ENCODE data around the gene TRPV4. TPM values are rescaled to one million over a fixed set of nuclear protein-coding genes. Genes with fewer than 3 reads are reported as not detected.

The TRPV4 gene
- polyA plus RNA-seq, 1 of the 3 experiments (the other 2 are of a cell fraction) = 5.2 TPM

- Histone ChIP-seq H3K4me3 (ENCODE audit: low read depth in 2 of 2, low read length in 1 of 2) (no peak overlapping the region), H3F3A (replicated peaks; ENCODE audit: insufficient read depth) (peaks cover 3% of the 10 kb centered on the region), H3K36me3 (replicated peaks in 1 of 2; ENCODE audit: control insufficient read depth in 1 of 2, insufficient read depth in 2 of 2, low read length in 1 of 2) (no peaks in the 10 kb centered on the region), H2AFZ (ENCODE audit: low read depth) (no peak overlapping the region), H3K9ac (no peak overlapping the region), H3K9me3 (no peaks in the 10 kb centered on the region), H3K4me2 (no peak overlapping the region), H3K9me2 (no peaks in the 10 kb centered on the region), H3K27ac (ENCODE audit: low read depth in 2 of 2, low read length in 1 of 2) (no peak overlapping the region), H4K20me1 (ENCODE audit: insufficient read depth) (no peaks in the 10 kb centered on the region), H3K27me3 (ENCODE audit: insufficient read depth) (no peaks in the 10 kb centered on the region), H3K4me1 (ENCODE audit: control insufficient read depth in 1 of 2, insufficient read depth in 2 of 2, low read depth in 1 of 2, low read length in 1 of 2) (no peaks in the 10 kb centered on the region), H3K79me2 (ENCODE audit: insufficient read depth) (no peaks in the 10 kb centered on the region)
- WGBS (ENCODE audit: low lambda C conversion rate) = 50% methylated on average over 1 of the region's 1 CpG
- TF ChIP-seq USF2 (IDR thresholded peaks at IDR 0.05; ENCODE audit: borderline replicate concordance, low read depth, low read length) = no peak
- TF ChIP-seq EP300 (IDR thresholded peaks at IDR 0.05; ENCODE audit: borderline replicate concordance in 1 of 2, low read depth in 1 of 2, low read length in 1 of 2) = no peak
- TF ChIP-seq EZH2phosphoT487 (IDR thresholded peaks at IDR 0.05; ENCODE audit: borderline replicate concordance, low read depth) = no peak
- no peak for TF ChIP-seq MXI1 (IDR thresholded peaks at IDR 0.05; ENCODE audit: low read depth, low read length)
- TF ChIP-seq MEF2A (IDR thresholded peaks at IDR 0.05; ENCODE audit: borderline replicate concordance, low read depth) = no peak
- no peak for TF ChIP-seq RXRA (IDR thresholded peaks at IDR 0.05; ENCODE audit: borderline replicate concordance, low read depth)
- TF ChIP-seq POLR2AphosphoS5 (IDR thresholded peaks at IDR 0.05; ENCODE audit: low read depth, low read length) = no peak
- TF ChIP-seq SMC3 (IDR thresholded peaks at IDR 0.05; ENCODE audit: low read depth, low read length) = no peak
- no peak for TF ChIP-seq TAF1 (IDR thresholded peaks at IDR 0.05; ENCODE audit: borderline replicate concordance, low read depth, low read length)
- TF ChIP-seq GABPA (IDR thresholded peaks at IDR 0.05; ENCODE audit: low read depth) = no peak
- TF ChIP-seq RFX5 (IDR thresholded peaks at IDR 0.05; ENCODE audit: low read length) = no peak
- POLR2A ChIA-PET = no interaction called here
- CTCF ChIA-PET = interaction anchor here (1.5 kb wide), 1 partner anchor 16 kb away, joined by 7 read pairs; no protein-coding TSS in a partner anchor
- no peak for DNase-seq
Measured at GRCh38 chr12:109789526-109790048, 43.6 kb downstream of the TRPV4 start.

- ChIA-PET POLR2A (no interaction called here), CTCF (interaction anchor here (1.1 kb wide), 1 partner anchor 65 kb away, joined by 3 read pairs; no protein-coding TSS in a partner anchor)
- no peak overlapping the region for H3K4me3 ChIP-seq (ENCODE audit: low read depth in 2 of 2, low read length in 1 of 2)
- H3K79me2 ChIP-seq (ENCODE audit: insufficient read depth) = no peaks in the 10 kb centered on the region
- H2AFZ ChIP-seq (ENCODE audit: low read depth) = no peak overlapping the region
- no peak overlapping the region for H3K4me2 ChIP-seq
- no peaks in the 10 kb centered on the region for H4K20me1 ChIP-seq (ENCODE audit: insufficient read depth)
- H3K27me3 ChIP-seq (ENCODE audit: insufficient read depth) = no peaks in the 10 kb centered on the region
- peaks cover 0 to 3% of the 10 kb centered on the region in 2 experiments; a peak in 1 of 4 replicates for H3K4me1 ChIP-seq (ENCODE audit: control insufficient read depth in 1 of 2, insufficient read depth in 2 of 2, low read depth in 1 of 2, low read length in 1 of 2)
- no peak for DNase-seq
- no peaks in the 10 kb centered on the region for H3K36me3 ChIP-seq (replicated peaks in 1 of 2; ENCODE audit: control insufficient read depth in 1 of 2, insufficient read depth in 2 of 2, low read length in 1 of 2)
- no peaks in the 10 kb centered on the region for H3K9me3 ChIP-seq
- H3K27ac ChIP-seq (ENCODE audit: low read depth in 2 of 2, low read length in 1 of 2) = no peak overlapping the region
- H3K9me2 ChIP-seq = no peaks in the 10 kb centered on the region
- no peak overlapping the region for H3K9ac ChIP-seq
- WGBS (ENCODE audit: low lambda C conversion rate) = 84% methylated on average over 9 of the region's 9 CpGs
- no peaks in the 10 kb centered on the region for H3F3A ChIP-seq (replicated peaks; ENCODE audit: insufficient read depth)
- no peak for TF ChIP-seq ELF1 (IDR thresholded peaks at IDR 0.05)
- no peak for TF ChIP-seq RFX5 (IDR thresholded peaks at IDR 0.05; ENCODE audit: low read length)
- TF ChIP-seq FOXJ3 (CRISPR knock-in tag; IDR thresholded peaks at IDR 0.05) = no peak
- TF ChIP-seq USF1 (IDR thresholded peaks at IDR 0.05; ENCODE audit: borderline replicate concordance, low read depth) = no peak
- TF ChIP-seq SIN3A (IDR thresholded peaks at IDR 0.05; ENCODE audit: borderline replicate concordance, low read depth, low read length) = no peak
- no peak for TF ChIP-seq TEAD4 (IDR thresholded peaks at IDR 0.05; ENCODE audit: borderline replicate concordance, insufficient read depth)
- TF ChIP-seq NRF1 (IDR thresholded peaks at IDR 0.05; ENCODE audit: low read depth, low read length) = no peak
- TF ChIP-seq RXRA (IDR thresholded peaks at IDR 0.05; ENCODE audit: borderline replicate concordance, low read depth) = no peak
- no peak for TF ChIP-seq ZBTB33 (IDR thresholded peaks at IDR 0.05; ENCODE audit: borderline replicate concordance, low read depth)
- no peak for TF ChIP-seq IRF3 (IDR thresholded peaks at IDR 0.05; ENCODE audit: low read depth, low read length)
Measured at GRCh38 chr12:109786799-109787198, 46.4 kb downstream of the TRPV4 start.
